ENCODE measurements around the gene PEAK1.

PEAK1 gene

GRCh38 chr15:77454265-77454664 is 34.4 kb upstream of the PEAK1 start:
- TF ChIP-seq, protein P1, sequence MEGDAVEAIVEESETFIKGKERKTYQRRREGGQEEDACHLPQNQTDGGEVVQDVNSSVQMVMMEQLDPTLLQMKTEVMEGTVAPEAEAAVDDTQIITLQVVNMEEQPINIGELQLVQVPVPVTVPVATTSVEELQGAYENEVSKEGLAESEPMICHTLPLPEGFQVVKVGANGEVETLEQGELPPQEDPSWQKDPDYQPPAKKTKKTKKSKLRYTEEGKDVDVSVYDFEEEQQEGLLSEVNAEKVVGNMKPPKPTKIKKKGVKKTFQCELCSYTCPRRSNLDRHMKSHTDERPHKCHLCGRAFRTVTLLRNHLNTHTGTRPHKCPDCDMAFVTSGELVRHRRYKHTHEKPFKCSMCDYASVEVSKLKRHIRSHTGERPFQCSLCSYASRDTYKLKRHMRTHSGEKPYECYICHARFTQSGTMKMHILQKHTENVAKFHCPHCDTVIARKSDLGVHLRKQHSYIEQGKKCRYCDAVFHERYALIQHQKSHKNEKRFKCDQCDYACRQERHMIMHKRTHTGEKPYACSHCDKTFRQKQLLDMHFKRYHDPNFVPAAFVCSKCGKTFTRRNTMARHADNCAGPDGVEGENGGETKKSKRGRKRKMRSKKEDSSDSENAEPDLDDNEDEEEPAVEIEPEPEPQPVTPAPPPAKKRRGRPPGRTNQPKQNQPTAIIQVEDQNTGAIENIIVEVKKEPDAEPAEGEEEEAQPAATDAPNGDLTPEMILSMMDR (IDR thresholded peaks at IDR 0.05; ENCODE audit: control insufficient read depth, extremely low read depth, insufficient read depth): no peak
- no peak for DNase-seq (ENCODE audit: low read depth)
- H3K4me3 ChIP-seq (ENCODE audit: low read depth, low read length): no peak overlapping the region

- TF ChIP-seq, protein P1 (IDR thresholded peaks at IDR 0.05; ENCODE audit: control insufficient read depth, extremely low read depth, insufficient read depth): no peak
- peak; percentile 84 for DNase-seq (ENCODE audit: low read depth)
- no peak overlapping the region for H3K4me3 ChIP-seq (ENCODE audit: low read depth, low read length)
Measured at GRCh38 chr15:77446840-77447390, 27.0 kb upstream of the PEAK1 start.

GRCh38 chr15:77440378-77440999 is 20.6 kb upstream of the PEAK1 start:
- no peak overlapping the region for H3K4me3 ChIP-seq (ENCODE audit: low read depth, low read length)
- TF ChIP-seq, protein P1 (IDR thresholded peaks at IDR 0.05; ENCODE audit: control insufficient read depth, extremely low read depth, insufficient read depth): no peak
- no peak for DNase-seq (ENCODE audit: low read depth)

GRCh38 chr15:77437264-77437663 is 17.4 kb upstream of the PEAK1 start:
- no peak overlapping the region for H3K4me3 ChIP-seq (ENCODE audit: low read depth, low read length)
- DNase-seq (ENCODE audit: low read depth): no peak
- TF ChIP-seq, protein P1 (IDR thresholded peaks at IDR 0.05; ENCODE audit: control insufficient read depth, extremely low read depth, insufficient read depth): no peak

- DNase-seq (ENCODE audit: low read depth): no peak
- TF ChIP-seq, protein P1 (IDR thresholded peaks at IDR 0.05; ENCODE audit: control insufficient read depth, extremely low read depth, insufficient read depth): no peak
Measured at GRCh38 chr15:77436822-77437221, 16.9 kb upstream of the PEAK1 start.

DNA sequence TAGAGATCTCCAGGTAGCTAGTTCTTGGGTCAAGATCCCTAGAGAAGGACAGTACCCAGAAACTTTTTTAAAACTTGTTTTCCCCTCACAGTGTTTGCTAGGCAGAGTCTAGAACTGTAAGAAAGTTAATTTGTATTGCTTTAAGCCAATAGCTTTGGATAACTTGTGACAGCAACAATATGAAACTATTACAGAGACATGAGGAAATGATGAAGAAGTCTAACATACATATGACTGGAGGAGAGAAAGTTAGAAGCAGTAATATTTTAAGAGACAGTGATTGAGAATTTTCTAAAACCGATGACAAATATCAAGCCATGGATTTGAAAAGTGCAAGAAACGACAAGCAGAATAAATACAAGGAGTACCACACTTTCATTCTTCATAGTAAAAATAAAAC is 10.7 kb upstream of the PEAK1 start:
- no peak overlapping the region for H3K4me3 ChIP-seq (ENCODE audit: low read depth, low read length)
- TF ChIP-seq, protein P1 (IDR thresholded peaks at IDR 0.05; ENCODE audit: control insufficient read depth, extremely low read depth, insufficient read depth): no peak
- no peak for DNase-seq (ENCODE audit: low read depth)

More at GRCh38 chr15:77436822-77437221, 16.9 kb upstream of the PEAK1 start:
- H3K4me3 ChIP-seq (ENCODE audit: low read depth, low read length): no peak overlapping the region

- TF ChIP-seq, protein P1 (IDR thresholded peaks at IDR 0.05; ENCODE audit: control insufficient read depth, extremely low read depth, insufficient read depth): no peak
- no peak for DNase-seq (ENCODE audit: low read depth)
Measured at GRCh38 chr15:77430213-77430612, 10.3 kb upstream of the PEAK1 start.

More at GRCh38 chr15:77430213-77430612, 10.3 kb upstream of the PEAK1 start:
- no peak overlapping the region for H3K4me3 ChIP-seq (ENCODE audit: low read depth, low read length)
